ENCODE measurements around the gene RPP21. TPM values are rescaled to one million over a fixed set of nuclear protein-coding genes. Genes with fewer than 3 reads are reported as not detected.
"Not testable (repeated sequence)": the region's sequence is repeated elsewhere in the genome, so short reads cannot be mapped to it uniquely, and the experiment has no call there.

RPP21 gene
- total and polyA plus RNA-seq, 2 donors (not counting 1 experiment from before 2014, with no cell fraction given) = 48.1 to 114 TPM

GRCh38 chr6:30363459-30363858 lies 18.5 kb downstream of the RPP21 start:
- no peak overlapping the region for H3K4me3 Mint-ChIP-seq
- Histone ChIP-seq H3K4me2 (replicated peaks; ENCODE audit: low read depth, low read length, poor library complexity, severe bottlenecking) (no peak overlapping the region), H3K9me3 (ENCODE audit: control extremely low read depth in 1 of 3, control insufficient read depth in 2 of 3, insufficient read depth in 1 of 3, low read length in 2 of 3) (no peaks in the 10 kb centered on the region), H3K79me2 (ENCODE audit: control insufficient read depth, insufficient read depth, low read length) (no peaks in the 10 kb centered on the region), H3K27ac (ENCODE audit: low read length in 2 of 2) (no peak overlapping the region), H2AFZ (ENCODE audit: insufficient read depth, low read depth, low read length, poor library complexity, severe bottlenecking) (no peak overlapping the region), H4K20me1 (ENCODE audit: control insufficient read depth, insufficient read depth, low read length, poor library complexity, severe bottlenecking) (no peaks in the 10 kb centered on the region), H3K36me3 (replicated peaks in 1 of 2; ENCODE audit: control extremely low read depth in 1 of 2, control insufficient read depth in 1 of 2, extremely low read depth in 1 of 2, insufficient read depth in 2 of 2, low read length in 1 of 2) (no peaks in the 10 kb centered on the region), H3K4me1 (ENCODE audit: control insufficient read depth in 2 of 2, insufficient read depth in 2 of 2, low read length in 2 of 2) (no peaks in the 10 kb centered on the region), H3K27me3 (replicated peaks in 1 of 4; ENCODE audit: control extremely low read depth in 1 of 4, control insufficient read depth in 3 of 4, insufficient read depth in 4 of 4, low read length in 3 of 4) (peaks cover 0 to 38% (median 28%) of the 10 kb centered on the region in 4 experiments), H3K9ac (ENCODE audit: low read length) (no peak overlapping the region), H3K4me3 (ENCODE audit: control extremely low read depth in 1 of 5, extremely low read depth in 1 of 5, insufficient read depth in 1 of 5, low read depth in 2 of 5, low read length in 4 of 5) (no peak overlapping the region)
- DNase-seq (no peak), ATAC-seq (ENCODE audit: low read depth) (no peak)
- TF ChIP-seq EZH2 (IDR thresholded peaks at IDR 0.05; ENCODE audit: borderline replicate concordance, insufficient read depth, low read depth, low read length, poor library complexity, severe bottlenecking) (no peak), CTCF (IDR thresholded peaks at IDR 0.05) (no peak)
- ChIA-PET CTCF (interaction anchor here (0.8 to 1.5 kb wide), 2 partner anchors 9 to 11 kb away, joined by 3 to 4 read pairs; no protein-coding TSS in a partner anchor), POLR2A (no interaction called here)
- 100% methylated on average over 2 of the region's 2 CpGs for WGBS (ENCODE audit: insufficient coverage)
- peaks cover 67% of the 10 kb centered on the region for H3K27me3 Mint-ChIP-seq
- H3K4me1 Mint-ChIP-seq = no peaks in the 10 kb centered on the region
- H3K9me3 Mint-ChIP-seq (ENCODE audit: insufficient read depth) = no peaks in the 10 kb centered on the region
- no peak overlapping the region for H3K27ac Mint-ChIP-seq
- intact Hi-C loops (cut with micrococcal nuclease) = no loop called here

GRCh38 chr6:30364591-30364990 lies 19.6 kb downstream of the RPP21 start:
- no peak overlapping the region for H3K27ac Mint-ChIP-seq
- CTCF ChIA-PET = interaction anchor here (1.5 kb wide), 1 partner anchor 10 kb away, joined by 4 read pairs; no protein-coding TSS in a partner anchor
- no peaks in the 10 kb centered on the region for H3K79me2 ChIP-seq (ENCODE audit: control insufficient read depth, insufficient read depth, low read length)
- no peak overlapping the region for H3K4me3 ChIP-seq (ENCODE audit: control extremely low read depth in 1 of 5, extremely low read depth in 1 of 5, insufficient read depth in 1 of 5, low read depth in 2 of 5, low read length in 4 of 5)
- H3K9ac ChIP-seq (ENCODE audit: low read length) = no peak overlapping the region
- H3K9me3 Mint-ChIP-seq (ENCODE audit: insufficient read depth) = no peaks in the 10 kb centered on the region
- H4K20me1 ChIP-seq (ENCODE audit: control insufficient read depth, insufficient read depth, low read length, poor library complexity, severe bottlenecking) = no peaks in the 10 kb centered on the region
- no peaks in the 10 kb centered on the region for H3K4me1 Mint-ChIP-seq
- TF ChIP-seq EZH2 (IDR thresholded peaks at IDR 0.05; ENCODE audit: borderline replicate concordance, insufficient read depth, low read depth, low read length, poor library complexity, severe bottlenecking) = no peak
- TF ChIP-seq CTCF (IDR thresholded peaks at IDR 0.05) = peak; percentile 9
- H3K27me3 Mint-ChIP-seq = peaks cover 65% of the 10 kb centered on the region
- no peaks in the 10 kb centered on the region for H3K36me3 ChIP-seq (replicated peaks in 1 of 2; ENCODE audit: control extremely low read depth in 1 of 2, control insufficient read depth in 1 of 2, extremely low read depth in 1 of 2, insufficient read depth in 2 of 2, low read length in 1 of 2)
- WGBS (ENCODE audit: insufficient coverage) = 78% methylated on average over 2 of the region's 2 CpGs
- peaks cover 0 to 29% (median 21%) of the 10 kb centered on the region in 4 experiments for H3K27me3 ChIP-seq (replicated peaks in 1 of 4; ENCODE audit: control extremely low read depth in 1 of 4, control insufficient read depth in 3 of 4, insufficient read depth in 4 of 4, low read length in 3 of 4)
- H3K4me1 ChIP-seq (ENCODE audit: control insufficient read depth in 2 of 2, insufficient read depth in 2 of 2, low read length in 2 of 2) = no peaks in the 10 kb centered on the region
- no peak for ATAC-seq (ENCODE audit: low read depth)
- H2AFZ ChIP-seq (ENCODE audit: insufficient read depth, low read depth, low read length, poor library complexity, severe bottlenecking) = no peak overlapping the region
- no peaks in the 10 kb centered on the region for H3K9me3 ChIP-seq (ENCODE audit: control extremely low read depth in 1 of 3, control insufficient read depth in 2 of 3, insufficient read depth in 1 of 3, low read length in 2 of 3)
- no peak overlapping the region for H3K27ac ChIP-seq (ENCODE audit: low read length in 2 of 2)
- intact Hi-C loops (cut with micrococcal nuclease) = no loop called here
- no peak for DNase-seq
- H3K4me3 Mint-ChIP-seq = no peak overlapping the region
- H3K4me2 ChIP-seq (replicated peaks; ENCODE audit: low read depth, low read length, poor library complexity, severe bottlenecking) = no peak overlapping the region
- POLR2A ChIA-PET = no interaction called here

- H3K79me2 ChIP-seq (ENCODE audit: control insufficient read depth, insufficient read depth, low read length); H3K36me3 ChIP-seq (replicated peaks in 1 of 2; ENCODE audit: control extremely low read depth in 1 of 2, control insufficient read depth in 1 of 2, extremely low read depth in 1 of 2, insufficient read depth in 2 of 2, low read length in 1 of 2); POLR2A ChIA-PET; H3K9me3 Mint-ChIP-seq (ENCODE audit: insufficient read depth); H2AFZ ChIP-seq (ENCODE audit: insufficient read depth, low read depth, low read length, poor library complexity, severe bottlenecking); H3K27ac ChIP-seq (ENCODE audit: low read length in 2 of 2); H4K20me1 ChIP-seq (ENCODE audit: control insufficient read depth, insufficient read depth, low read length, poor library complexity, severe bottlenecking); H3K9ac ChIP-seq (ENCODE audit: low read length); H3K4me3 ChIP-seq (ENCODE audit: control extremely low read depth in 1 of 5, extremely low read depth in 1 of 5, insufficient read depth in 1 of 5, low read depth in 2 of 5, low read length in 4 of 5); H3K4me2 ChIP-seq (replicated peaks; ENCODE audit: low read depth, low read length, poor library complexity, severe bottlenecking); DNase-seq; H3K27ac Mint-ChIP-seq; H3K4me1 Mint-ChIP-seq; intact Hi-C loops (cut with micrococcal nuclease); H3K4me1 ChIP-seq (ENCODE audit: control insufficient read depth in 2 of 2, insufficient read depth in 2 of 2, low read length in 2 of 2); H3K9me3 ChIP-seq (ENCODE audit: control extremely low read depth in 1 of 3, control insufficient read depth in 2 of 3, insufficient read depth in 1 of 3, low read length in 2 of 3); H3K4me3 Mint-ChIP-seq; CTCF ChIA-PET; ATAC-seq (ENCODE audit: low read depth): not testable (repeated sequence)
- WGBS (ENCODE audit: insufficient coverage) = no CpG with 5 or more reads among the region's 1 CpG
- peaks cover 59% of the 10 kb centered on the region for H3K27me3 Mint-ChIP-seq
- peaks cover 0 to 12% (median 7%) of the 10 kb centered on the region in 4 experiments for H3K27me3 ChIP-seq (replicated peaks in 1 of 4; ENCODE audit: control extremely low read depth in 1 of 4, control insufficient read depth in 3 of 4, insufficient read depth in 4 of 4, low read length in 3 of 4)
Measured at GRCh38 chr6:30369280-30369679, 24.3 kb downstream of the RPP21 start.
